GM23338 (cell line): ENCODE results near the gene TENM3. TPM values are rescaled to one million over a fixed set of nuclear protein-coding genes. Genes with fewer than 3 reads are reported as not detected.

Experiments used
- ATAC-seq: fragments of 200-7000 bp; cut with Tn5 transposase; 3 replicates; pipeline ENCODE4 v1.9.1; 2020
- DNase-seq: peaks from one replicate; pipeline ENCODE4 v3.0.0-alpha.2; 2015; ENCODE audit warnings: low spot score
- H2AFZ ChIP-seq: fragments of 200-600 bp; sonication (generic); 2 replicates; pipeline ENCODE4 v1.8.0; 2016; ENCODE audit warnings: antibody characterized with exemption, mild to moderate bottlenecking, moderate library complexity
- H3F3A ChIP-seq: fragments of 200-600 bp; sonication (generic); replicated peaks from 2 replicates; pipeline ENCODE4 v1.8.0; 2017; ENCODE audit warnings: antibody characterized with exemption, mixed run types, low read depth
- H3K27ac ChIP-seq: fragments of 200-600 bp; sonication (generic); 2 replicates; pipeline ENCODE4 v1.6.1; 2016; ENCODE audit warnings: low read depth
- H3K27me3 ChIP-seq: fragments of 200-600 bp; sonication (generic); 2 replicates; pipeline ENCODE4 v1.8.0; 2016; ENCODE audit warnings: mild to moderate bottlenecking, mixed run types, moderate library complexity; ENCODE audit not compliant: insufficient read depth
- H3K36me3 ChIP-seq: fragments of 200-600 bp; sonication (generic); 2 replicates; pipeline ENCODE4 v1.8.0; 2016; ENCODE audit warnings: mild to moderate bottlenecking; ENCODE audit not compliant: insufficient read depth
- H3K4me1 ChIP-seq: fragments of 200-600 bp; sonication (generic); 2 replicates; pipeline ENCODE4 v1.8.0; 2016; ENCODE audit warnings: mild to moderate bottlenecking, moderate library complexity; ENCODE audit not compliant: insufficient read depth
- H3K4me2 ChIP-seq: fragments of 200-600 bp; sonication (generic); 2 replicates; pipeline ENCODE4 v1.7.1; 2017; ENCODE audit warnings: mixed run types
- H3K4me3 ChIP-seq: fragments of 200-600 bp; sonication (generic); 2 replicates; pipeline ENCODE4 v1.6.1; 2016; ENCODE audit warnings: mixed run types
- H3K79me2 ChIP-seq: fragments of 200-600 bp; sonication (generic); replicated peaks from 2 replicates; pipeline ENCODE4 v1.8.0; 2017; ENCODE audit warnings: mild to moderate bottlenecking; ENCODE audit not compliant: insufficient read depth
- H3K9me2 ChIP-seq: fragments of 200-600 bp; sonication (generic); 2 replicates; pipeline ENCODE4 v1.8.0; 2017; ENCODE audit not compliant: insufficient read depth
- H4K20me1 ChIP-seq: fragments of 200-600 bp; sonication (generic); replicated peaks from 2 replicates; pipeline ENCODE4 v1.8.0; 2017; ENCODE audit warnings: mild to moderate bottlenecking; ENCODE audit not compliant: insufficient read depth
- H3K27ac Mint-ChIP-seq: 2 replicates; pipeline ENCODE4 v1.8.0; 2020; ENCODE audit warnings: inconsistent platforms, mild to moderate bottlenecking, moderate library complexity, mixed read lengths
- H3K27me3 Mint-ChIP-seq: 3 replicates; pipeline ENCODE4 v1.8.0; 2022; ENCODE audit warnings: low read depth, mild to moderate bottlenecking, moderate library complexity, mixed read lengths, inconsistent platforms; ENCODE audit not compliant: insufficient read depth, poor library complexity
- H3K36me3 Mint-ChIP-seq: 3 replicates; pipeline ENCODE4 v1.8.0; 2021; ENCODE audit warnings: low read depth, mild to moderate bottlenecking, inconsistent platforms, moderate library complexity, mixed read lengths
- H3K4me1 Mint-ChIP-seq: 3 replicates; pipeline ENCODE4 v1.8.0; 2020; ENCODE audit warnings: mild to moderate bottlenecking, inconsistent platforms, mixed read lengths
- H3K4me3 Mint-ChIP-seq: 3 replicates; pipeline ENCODE4 v1.8.0; 2021; ENCODE audit warnings: moderate library complexity, mild to moderate bottlenecking, inconsistent platforms, mixed read lengths
- H3K9me3 Mint-ChIP-seq: 3 replicates; pipeline ENCODE4 v1.8.0; 2020; ENCODE audit warnings: moderate library complexity, mild to moderate bottlenecking, inconsistent platforms, mixed read lengths
- CREB1 ChIP-seq: fragments of 250-450 bp; sonication (Bioruptor Pico); IDR thresholded peaks from 2 replicates; pipeline ENCODE4 v1.5.0; 2020; ENCODE audit warnings: low read depth, mild to moderate bottlenecking, moderate library complexity
- CTCF ChIP-seq, 2 experiments: fragments of 200-600 bp in 1 of 2; sonication (generic) in 1 of 2; conservative IDR thresholded peaks; 2 replicates each; pipeline versions ENCODE4 v1.5.1 to v1.6.1; 2016 to 2017; ENCODE audit warnings: antibody characterized with exemption in 2 of 2, low read depth in 2 of 2, mild to moderate bottlenecking in 2 of 2, moderate library complexity in 1 of 2
- EZH2 ChIP-seq: fragments of 200-600 bp; sonication (generic); IDR thresholded peaks from one replicate; pipeline ENCODE4 v1.8.0; 2017; ENCODE audit warnings: antibody characterized with exemption, mild to moderate bottlenecking, low read depth; ENCODE audit not compliant: unreplicated experiment
- EZH2phosphoT487 ChIP-seq: fragments of 200-600 bp; sonication (generic); IDR thresholded peaks from one replicate; pipeline ENCODE4 v1.8.1; 2018; ENCODE audit warnings: antibody characterized with exemption; ENCODE audit not compliant: unreplicated experiment
- JUNB ChIP-seq: IDR thresholded peaks from one replicate; pipeline ENCODE4 v1.6.1; 2016; ENCODE audit warnings: antibody characterized with exemption; ENCODE audit not compliant: unreplicated experiment
- NANOG ChIP-seq: IDR thresholded peaks from 2 replicates; pipeline ENCODE4 v1.6.1; 2016; ENCODE audit warnings: antibody characterized with exemption, borderline replicate concordance
- POLR2AphosphoS5 ChIP-seq: IDR thresholded peaks from 2 replicates; pipeline ENCODE4 v1.6.1; 2016; ENCODE audit warnings: antibody characterized with exemption, low read depth
- REST ChIP-seq: IDR thresholded peaks from one replicate; pipeline ENCODE4 v1.6.1; 2018; ENCODE audit warnings: antibody characterized with exemption; ENCODE audit not compliant: unreplicated experiment
- STAT1 ChIP-seq: IDR thresholded peaks from one replicate; pipeline ENCODE4 v1.6.1; 2016; ENCODE audit warnings: antibody characterized with exemption; ENCODE audit not compliant: unreplicated experiment
- ZNF114 ChIP-seq: fragments of 250-450 bp; sonication (Bioruptor Pico); IDR thresholded peaks from 2 replicates; pipeline ENCODE4 v1.5.0; 2020; ENCODE audit warnings: mild to moderate bottlenecking, moderate library complexity
- ZNF331 ChIP-seq: fragments of 250-450 bp; sonication (Bioruptor Pico); IDR thresholded peaks from 2 replicates; pipeline ENCODE4 v1.5.0; 2020; ENCODE audit warnings: low read depth, mild to moderate bottlenecking, moderate library complexity
- polyA plus RNA-seq: library from polyadenylated mRNA; unstranded; fragments of >200 nt; fragmentation: Nextera tagmentation; extraction: Ambion mirVana; gene quantifications from 2 replicates; pipeline ENCODE4 v1.2.1, GENCODE V29; 2016
- total RNA-seq: library from RNA; depleted of rRNA; stranded (reverse); fragments of >200 nt; shearing (Covaris generic); gene quantifications from 2 replicates; pipeline ENCODE4 v1.2.3, GENCODE V29; 2014
- TF ChIP-seq, protein P1 (sequence below): fragments of 250-450 bp; sonication (Bioruptor Pico); IDR thresholded peaks from 2 replicates; pipeline ENCODE4 v1.5.0; 2020; ENCODE audit warnings: mild to moderate bottlenecking, moderate library complexity
- TF ChIP-seq, protein P2 (sequence below): IDR thresholded peaks from 2 replicates; pipeline ENCODE4 v1.6.1; 2016; ENCODE audit warnings: antibody characterized with exemption

Gene TENM3
- total and polyA plus RNA-seq, 2 experiments from 2014 or later = 22.2 to 128 TPM

DNA sequence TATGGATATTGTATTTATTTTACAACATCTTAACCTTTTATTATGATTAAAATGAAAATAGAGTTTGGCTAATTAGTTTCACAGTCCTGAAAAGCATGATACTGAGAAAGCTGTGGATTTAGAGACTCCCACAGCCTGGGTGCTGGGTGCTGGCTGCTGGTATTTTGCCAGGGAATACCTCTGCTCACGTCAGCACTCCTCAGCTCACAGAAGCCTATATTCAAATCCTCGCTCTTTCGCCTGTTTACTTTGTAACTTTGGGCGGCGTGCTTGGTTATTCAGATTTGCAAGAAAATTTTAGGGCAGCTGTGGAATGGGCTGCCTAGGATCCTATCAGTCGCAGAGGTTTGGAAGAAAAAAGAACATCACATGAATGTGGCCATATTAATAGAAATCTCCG, 412.1 kb downstream of the TENM3 start:
- ATAC-seq (no peak), DNase-seq (no peak)
- Histone ChIP-seq H2AFZ (no peak overlapping the region), H3K9me2 (0 out of 2 replicates have a peak, but pooled peaks cover 3% of the 10 kb centered on the region), H3K79me2 (no peaks in the 10 kb centered on the region), H3F3A (no peaks in the 10 kb centered on the region), H3K4me2 (no peak overlapping the region), H3K27ac (no peak overlapping the region), H3K4me3 (no peak overlapping the region), H3K4me1 (no peaks in the 10 kb centered on the region), H4K20me1 (no peaks in the 10 kb centered on the region), H3K36me3 (no peaks in the 10 kb centered on the region; the same call in 1 of the 2 replicates), H3K27me3 (no peaks in the 10 kb centered on the region)
- TF ChIP-seq POLR2AphosphoS5 (no peak), NANOG (no peak), EZH2phosphoT487 (no peak), ZNF331 (no peak), JUNB (no peak), EZH2 (no peak), CTCF (conservative IDR thresholded peaks at IDR 0.05; ENCODE audit: low read depth in 2 of 2) (no peak), ZNF114 (CRISPR knock-in tag) (no peak), REST (no peak), CREB1 (CRISPR knock-in tag) (no peak), STAT1 (no peak)
- TF ChIP-seq, protein P1, sequence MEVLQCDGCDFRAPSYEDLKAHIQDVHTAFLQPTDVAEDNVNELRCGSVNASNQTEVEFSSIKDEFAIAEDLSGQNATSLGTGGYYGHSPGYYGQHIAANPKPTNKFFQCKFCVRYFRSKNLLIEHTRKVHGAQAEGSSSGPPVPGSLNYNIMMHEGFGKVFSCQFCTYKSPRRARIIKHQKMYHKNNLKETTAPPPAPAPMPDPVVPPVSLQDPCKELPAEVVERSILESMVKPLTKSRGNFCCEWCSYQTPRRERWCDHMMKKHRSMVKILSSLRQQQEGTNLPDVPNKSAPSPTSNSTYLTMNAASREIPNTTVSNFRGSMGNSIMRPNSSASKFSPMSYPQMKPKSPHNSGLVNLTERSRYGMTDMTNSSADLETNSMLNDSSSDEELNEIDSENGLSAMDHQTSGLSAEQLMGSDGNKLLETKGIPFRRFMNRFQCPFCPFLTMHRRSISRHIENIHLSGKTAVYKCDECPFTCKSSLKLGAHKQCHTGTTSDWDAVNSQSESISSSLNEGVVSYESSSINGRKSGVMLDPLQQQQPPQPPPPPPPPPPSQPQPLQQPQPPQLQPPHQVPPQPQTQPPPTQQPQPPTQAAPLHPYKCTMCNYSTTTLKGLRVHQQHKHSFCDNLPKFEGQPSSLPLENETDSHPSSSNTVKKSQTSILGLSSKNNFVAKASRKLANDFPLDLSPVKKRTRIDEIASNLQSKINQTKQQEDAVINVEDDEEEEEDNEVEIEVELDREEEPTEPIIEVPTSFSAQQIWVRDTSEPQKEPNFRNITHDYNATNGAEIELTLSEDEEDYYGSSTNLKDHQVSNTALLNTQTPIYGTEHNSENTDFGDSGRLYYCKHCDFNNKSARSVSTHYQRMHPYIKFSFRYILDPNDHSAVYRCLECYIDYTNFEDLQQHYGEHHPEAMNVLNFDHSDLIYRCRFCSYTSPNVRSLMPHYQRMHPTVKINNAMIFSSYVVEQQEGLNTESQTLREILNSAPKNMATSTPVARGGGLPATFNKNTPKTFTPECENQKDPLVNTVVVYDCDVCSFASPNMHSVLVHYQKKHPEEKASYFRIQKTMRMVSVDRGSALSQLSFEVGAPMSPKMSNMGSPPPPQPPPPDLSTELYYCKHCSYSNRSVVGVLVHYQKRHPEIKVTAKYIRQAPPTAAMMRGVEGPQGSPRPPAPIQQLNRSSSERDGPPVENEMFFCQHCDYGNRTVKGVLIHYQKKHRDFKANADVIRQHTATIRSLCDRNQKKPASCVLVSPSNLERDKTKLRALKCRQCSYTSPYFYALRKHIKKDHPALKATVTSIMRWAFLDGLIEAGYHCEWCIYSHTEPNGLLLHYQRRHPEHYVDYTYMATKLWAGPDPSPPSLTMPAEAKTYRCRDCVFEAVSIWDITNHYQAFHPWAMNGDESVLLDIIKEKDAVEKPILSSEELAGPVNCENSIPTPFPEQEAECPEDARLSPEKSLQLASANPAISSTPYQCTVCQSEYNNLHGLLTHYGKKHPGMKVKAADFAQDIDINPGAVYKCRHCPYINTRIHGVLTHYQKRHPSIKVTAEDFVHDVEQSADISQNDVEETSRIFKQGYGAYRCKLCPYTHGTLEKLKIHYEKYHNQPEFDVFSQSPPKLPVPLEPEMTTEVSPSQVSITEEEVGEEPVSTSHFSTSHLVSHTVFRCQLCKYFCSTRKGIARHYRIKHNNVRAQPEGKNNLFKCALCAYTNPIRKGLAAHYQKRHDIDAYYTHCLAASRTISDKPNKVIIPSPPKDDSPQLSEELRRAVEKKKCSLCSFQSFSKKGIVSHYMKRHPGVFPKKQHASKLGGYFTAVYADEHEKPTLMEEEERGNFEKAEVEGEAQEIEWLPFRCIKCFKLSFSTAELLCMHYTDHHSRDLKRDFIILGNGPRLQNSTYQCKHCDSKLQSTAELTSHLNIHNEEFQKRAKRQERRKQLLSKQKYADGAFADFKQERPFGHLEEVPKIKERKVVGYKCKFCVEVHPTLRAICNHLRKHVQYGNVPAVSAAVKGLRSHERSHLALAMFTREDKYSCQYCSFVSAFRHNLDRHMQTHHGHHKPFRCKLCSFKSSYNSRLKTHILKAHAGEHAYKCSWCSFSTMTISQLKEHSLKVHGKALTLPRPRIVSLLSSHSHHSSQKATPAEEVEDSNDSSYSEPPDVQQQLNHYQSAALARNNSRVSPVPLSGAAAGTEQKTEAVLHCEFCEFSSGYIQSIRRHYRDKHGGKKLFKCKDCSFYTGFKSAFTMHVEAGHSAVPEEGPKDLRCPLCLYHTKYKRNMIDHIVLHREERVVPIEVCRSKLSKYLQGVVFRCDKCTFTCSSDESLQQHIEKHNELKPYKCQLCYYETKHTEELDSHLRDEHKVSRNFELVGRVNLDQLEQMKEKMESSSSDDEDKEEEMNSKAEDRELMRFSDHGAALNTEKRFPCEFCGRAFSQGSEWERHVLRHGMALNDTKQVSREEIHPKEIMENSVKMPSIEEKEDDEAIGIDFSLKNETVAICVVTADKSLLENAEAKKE = no peak
- TF ChIP-seq, protein P2, sequence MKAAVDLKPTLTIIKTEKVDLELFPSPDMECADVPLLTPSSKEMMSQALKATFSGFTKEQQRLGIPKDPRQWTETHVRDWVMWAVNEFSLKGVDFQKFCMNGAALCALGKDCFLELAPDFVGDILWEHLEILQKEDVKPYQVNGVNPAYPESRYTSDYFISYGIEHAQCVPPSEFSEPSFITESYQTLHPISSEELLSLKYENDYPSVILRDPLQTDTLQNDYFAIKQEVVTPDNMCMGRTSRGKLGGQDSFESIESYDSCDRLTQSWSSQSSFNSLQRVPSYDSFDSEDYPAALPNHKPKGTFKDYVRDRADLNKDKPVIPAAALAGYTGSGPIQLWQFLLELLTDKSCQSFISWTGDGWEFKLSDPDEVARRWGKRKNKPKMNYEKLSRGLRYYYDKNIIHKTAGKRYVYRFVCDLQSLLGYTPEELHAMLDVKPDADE = no peak
- no peaks in the 10 kb centered on the region for H3K9me3 Mint-ChIP-seq
- H3K4me3 Mint-ChIP-seq = no peak overlapping the region
- no peak overlapping the region for H3K27ac Mint-ChIP-seq
- no peaks in the 10 kb centered on the region; the same call in 2 of the 3 replicates for H3K4me1 Mint-ChIP-seq
- H3K27me3 Mint-ChIP-seq = peaks cover 1% of the 10 kb centered on the region
- H3K36me3 Mint-ChIP-seq = no peaks in the 10 kb centered on the region; the same call in 2 of the 3 replicates
